ENCODE measurements around the gene FAM177A1. TPM values are rescaled to one million over a fixed set of nuclear protein-coding genes. Genes with fewer than 3 reads are reported as not detected.
A peak's percentile ranks its signal among the peaks of the same experiment; 100 is the strongest.

FAM177A1 gene
- polyA plus RNA-seq, 12 donors = 32.0 to 65.0 (median 40.1) TPM; not detected in 1

GRCh38 chr14:35121887-35122695 is 76.0 kb downstream of the FAM177A1 start, which contains the start of the genes PPP2R3C and PRORP:
Gene PPP2R3C (minus strand): TSS chr14:35121990. CDS start chr14:35121959, 31 bp downstream.
Gene PRORP (plus strand): TSS chr14:35122552. CDS start chr14:35123246, 694 bp downstream.
- peak; percentile 94 for DNase-seq

- no peak for DNase-seq
Observed at GRCh38 chr14:35122696-35123387, 76.8 kb downstream of the FAM177A1 start.

GRCh38 chr14:35123388-35123703 is 77.3 kb downstream of the FAM177A1 start:
- no peak for DNase-seq

GRCh38 chr14:35124127-35124526 is 78.1 kb downstream of the FAM177A1 start:
- no peak for DNase-seq

Other genes starting within 250 kb of the FAM177A1 start
- 10 to 100 TPM in 11 of 12 donors, not detected in 1; 14.1 to 70.6 (median 21.8) TPM for gene BAZ1A, start 170.9 kb upstream of the FAM177A1 start, polyA plus RNA-seq (ENCODE audit: insufficient read length in 12 of 12)
- gene SRP54, start 63.3 kb upstream of the FAM177A1 start, polyA plus RNA-seq (ENCODE audit: insufficient read length in 12 of 12) = 10 to 100 TPM in 11 of 12 donors, not detected in 1; 37.7 to 70.3 (median 49.5) TPM
- 10 to 100 TPM in 11 of 12 donors, not detected in 1; 36.9 to 55.7 (median 49.0) TPM for gene PPP2R3C, start 75.7 kb downstream of the FAM177A1 start, polyA plus RNA-seq (ENCODE audit: insufficient read length in 12 of 12)
- gene PRORP, start 76.3 kb downstream of the FAM177A1 start, polyA plus RNA-seq (ENCODE audit: insufficient read length in 12 of 12) = 10 to 100 TPM in 11 of 12 donors, not detected in 1; 16.9 to 23.4 (median 20.3) TPM
- 100 to 1,000 TPM in 11 of 12 donors, not detected in 1; 141 to 250 (median 198) TPM for gene PSMA6, start 246.1 kb downstream of the FAM177A1 start, polyA plus RNA-seq (ENCODE audit: insufficient read length in 12 of 12)

Data from muscle of arm (tissue), 12 donors.